HEK293T (cell line): Measurements from ENCODE around the gene HIPK1.
A peak's percentile ranks its signal among the peaks of the same experiment; 100 is the strongest.
"Not testable (repeated sequence)": the region's sequence is repeated elsewhere in the genome, so short reads cannot be mapped to it uniquely, and the experiment has no call there.

Experiments
- CTCF ChIA-PET: fragments of 350-600 bp; formaldehyde crosslinking; extraction: SDS; loops from one replicate; lab custom pipeline; 2021; ENCODE audit warnings: antibody characterized with exemption, inconsistent platforms; lab: Yijun Ruan, JAX
- POLR2A ChIA-PET: fragments of 350-600 bp; formaldehyde crosslinking; extraction: SDS; loops from one replicate; lab custom pipeline; 2020; ENCODE audit warnings: antibody characterized with exemption, inconsistent platforms; lab: Yijun Ruan, JAX
- DNase-seq: peaks from one replicate; pipeline ENCODE4 v3.0.0; 2012; ENCODE audit warnings: mixed read lengths; ENCODE audit errors: extremely low spot score
- ARNT ChIP-seq: fragments of 450-650 bp; IDR thresholded peaks from 2 replicates; pipeline ENCODE4 v1.6.1; 2017; ENCODE audit warnings: mild to moderate bottlenecking
- BHLHE40 ChIP-seq: fragments of 450-650 bp; IDR thresholded peaks from 2 replicates; pipeline ENCODE4 v1.6.1; 2016; ENCODE audit warnings: mild to moderate bottlenecking, moderate library complexity, borderline replicate concordance
- CTBP1 ChIP-seq: fragments of 450-650 bp; IDR thresholded peaks from 2 replicates; pipeline ENCODE4 v1.6.1; 2016; ENCODE audit warnings: borderline replicate concordance
- ELF4 ChIP-seq: fragments of 450-650 bp; IDR thresholded peaks from 2 replicates; pipeline ENCODE4 v1.6.1; 2017; ENCODE audit warnings: antibody characterized with exemption
- FOXA1 ChIP-seq: fragments of 450-650 bp; IDR thresholded peaks from 2 replicates; pipeline ENCODE4 v1.6.1; 2016; ENCODE audit warnings: mild to moderate bottlenecking
- FOXK2 ChIP-seq: fragments of 450-650 bp; IDR thresholded peaks from 2 replicates; pipeline ENCODE4 v1.6.1; 2016; ENCODE audit warnings: mild to moderate bottlenecking
- FOXM1 ChIP-seq: fragments of 450-650 bp; IDR thresholded peaks from 2 replicates; pipeline ENCODE4 v1.6.1; 2017; ENCODE audit warnings: mild to moderate bottlenecking, borderline replicate concordance
- HDGF ChIP-seq: fragments of 450-650 bp; IDR thresholded peaks from 2 replicates; pipeline ENCODE4 v1.6.1; 2017; ENCODE audit warnings: antibody characterized with exemption, borderline replicate concordance
- L3MBTL2 ChIP-seq: fragments of 450-650 bp; conservative IDR thresholded peaks from 2 replicates; pipeline ENCODE4 v1.6.1; 2016; ENCODE audit warnings: mild to moderate bottlenecking
- LEF1 ChIP-seq: fragments of 450-650 bp; IDR thresholded peaks from 2 replicates; pipeline ENCODE4 v1.6.1; 2017; ENCODE audit warnings: mild to moderate bottlenecking, borderline replicate concordance
- NFRKB ChIP-seq: fragments of 450-650 bp; IDR thresholded peaks from 2 replicates; pipeline ENCODE4 v1.6.1; 2016; ENCODE audit warnings: mild to moderate bottlenecking, moderate library complexity
- PKNOX1 ChIP-seq: fragments of 450-650 bp; IDR thresholded peaks from 2 replicates; pipeline ENCODE4 v1.6.1; 2016
- SP1 ChIP-seq: fragments of 450-650 bp; IDR thresholded peaks from 2 replicates; pipeline ENCODE4 v1.6.1; 2017
- SUZ12 ChIP-seq: fragments of 450-650 bp; IDR thresholded peaks from 2 replicates; pipeline ENCODE4 v1.6.1; 2016; ENCODE audit warnings: mild to moderate bottlenecking
- TARDBP ChIP-seq: fragments of 450-650 bp; IDR thresholded peaks from 2 replicates; pipeline ENCODE4 v1.6.1; 2016
- ZNF384 ChIP-seq: fragments of 450-650 bp; IDR thresholded peaks from 2 replicates; pipeline ENCODE4 v1.6.1; 2016

The HIPK1 gene

DNA sequence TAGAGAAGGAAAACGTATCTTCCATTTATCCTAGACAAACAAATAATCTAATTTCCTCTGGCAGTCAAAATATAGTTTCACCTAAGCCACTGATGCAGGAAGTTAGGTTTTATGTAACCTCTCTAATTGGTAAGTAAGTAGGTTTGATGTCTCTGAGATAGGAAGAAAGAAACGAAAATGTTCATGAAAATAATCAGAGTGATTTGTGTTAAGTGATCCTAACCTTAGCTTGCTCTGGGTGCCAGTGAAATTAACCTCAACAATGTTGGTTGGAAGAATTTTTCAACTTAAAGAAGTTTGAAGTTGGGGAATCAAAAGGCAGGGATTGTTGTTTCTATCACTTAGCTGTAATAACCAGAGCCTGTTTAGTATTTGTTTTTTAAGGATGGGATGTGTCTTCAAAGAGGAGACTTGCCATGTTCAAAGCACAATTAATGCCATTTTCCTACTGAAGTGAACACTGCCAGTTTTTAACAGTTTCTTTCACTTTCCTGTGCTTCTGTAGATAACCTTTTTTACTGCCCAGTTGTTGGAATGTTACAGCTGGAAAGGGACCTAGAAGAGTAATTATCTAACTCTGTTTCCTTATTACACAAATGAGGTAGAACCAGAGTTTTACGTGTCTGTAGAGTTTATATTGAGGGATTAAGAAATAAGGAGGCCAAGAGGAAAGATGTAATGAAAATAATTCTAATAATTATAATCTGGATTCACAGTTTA, 18.4 kb downstream of the HIPK1 start:
- ChIA-PET CTCF (interaction anchor here (1.2 to 2.1 kb wide), 3 partner anchors 8 to 30 kb away, joined by 3 to 5 read pairs (median 4); no protein-coding TSS in a partner anchor), POLR2A (interaction anchor here (1.3 to 1.9 kb wide), 4 partner anchors 17 to 43 kb away, joined by 3 to 12 read pairs (median 4); partner anchors contain the start of genes AP4B1 and HIPK1)
- no peak for TF ChIP-seq CTBP1
- no peak for TF ChIP-seq SUZ12
- TF ChIP-seq HDGF: no peak
- no peak for TF ChIP-seq FOXA1
- TF ChIP-seq L3MBTL2: no peak
- TF ChIP-seq ELF4: no peak
- TF ChIP-seq ARNT: no peak
- TF ChIP-seq FOXM1: no peak
- no peak for TF ChIP-seq ZNF384
- TF ChIP-seq LEF1: no peak
- no peak for TF ChIP-seq PKNOX1
- TF ChIP-seq FOXK2: no peak
- TF ChIP-seq TARDBP: no peak
- TF ChIP-seq NFRKB: no peak
- TF ChIP-seq BHLHE40: no peak
- no peak for TF ChIP-seq SP1
- DNase-seq: no peak

DNA sequence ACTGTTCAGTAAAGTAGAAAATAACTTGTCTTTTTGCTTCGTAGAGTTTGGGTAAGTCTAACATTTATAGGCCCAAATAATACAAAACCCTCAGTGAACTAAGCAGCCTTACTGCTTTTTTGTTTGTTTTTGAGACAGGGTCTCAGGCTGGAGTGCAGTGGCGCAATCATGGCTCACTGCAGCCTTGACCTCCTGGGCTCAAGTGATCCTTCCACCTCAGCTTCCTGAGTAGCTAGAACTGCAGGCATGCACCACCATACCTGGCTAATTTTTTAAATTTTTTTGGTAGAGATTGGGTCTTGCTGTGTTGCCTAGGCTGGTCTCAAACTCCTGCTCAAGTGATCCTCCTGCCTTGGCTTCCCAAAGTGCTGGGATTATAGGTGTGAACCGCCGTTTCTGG, 19.0 kb downstream of the HIPK1 start:
- DNase-seq, POLR2A ChIA-PET: not testable (repeated sequence)
- CTCF ChIA-PET: interaction anchor here (0.6 to 1.2 kb wide), 2 partner anchors 14 to 17 kb away, joined by 3 read pairs; no protein-coding TSS in a partner anchor

DNA sequence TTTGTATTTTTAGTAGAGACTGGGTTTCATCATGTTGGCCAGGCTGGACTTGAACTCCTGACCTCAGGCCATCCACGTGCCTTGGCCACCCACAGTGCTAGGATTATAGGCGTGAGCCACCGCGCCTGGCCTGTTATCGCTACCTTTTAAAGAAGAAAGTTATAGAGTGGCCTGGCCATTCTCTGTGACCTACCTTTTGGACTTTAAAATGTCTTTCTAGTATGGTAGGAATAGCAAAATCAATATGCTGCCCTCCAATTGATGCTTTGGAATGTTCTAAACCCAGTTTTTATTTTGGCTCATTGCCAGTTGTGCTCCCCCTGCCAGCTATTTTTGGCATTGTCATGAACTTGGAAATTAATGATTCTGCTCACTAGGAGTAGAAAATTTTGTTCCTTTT, 19.9 kb downstream of the HIPK1 start:
- ChIA-PET CTCF (interaction anchor here (0.6 to 1.2 kb wide), 3 partner anchors 9 to 18 kb away, joined by 3 read pairs; no protein-coding TSS in a partner anchor), POLR2A (interaction anchor here (1.2 kb wide), 1 partner anchor 18 kb away, joined by 3 read pairs; no protein-coding TSS in a partner anchor)
- no peak for TF ChIP-seq ZNF384
- no peak for TF ChIP-seq NFRKB
- TF ChIP-seq SUZ12: no peak
- no peak for TF ChIP-seq FOXK2
- no peak for TF ChIP-seq ARNT
- no peak for TF ChIP-seq L3MBTL2
- TF ChIP-seq FOXA1: no peak
- no peak for TF ChIP-seq LEF1
- no peak for TF ChIP-seq PKNOX1
- TF ChIP-seq BHLHE40: no peak
- no peak for TF ChIP-seq ELF4
- no peak for TF ChIP-seq TARDBP
- TF ChIP-seq CTBP1: no peak
- TF ChIP-seq FOXM1: no peak
- TF ChIP-seq HDGF: no peak
- peak; percentile 38 for DNase-seq

GRCh38 chr1:113950908-113951307, 21.8 kb downstream of the HIPK1 start:
- no peak for DNase-seq
- POLR2A ChIA-PET: no interaction called here
- CTCF ChIA-PET: no interaction called here
- TF ChIP-seq ARNT: no peak
- TF ChIP-seq PKNOX1: no peak
- TF ChIP-seq NFRKB: no peak
- no peak for TF ChIP-seq ELF4
- TF ChIP-seq BHLHE40: no peak
- TF ChIP-seq CTBP1: no peak
- TF ChIP-seq L3MBTL2: no peak
- no peak for TF ChIP-seq HDGF
- no peak for TF ChIP-seq SUZ12
- TF ChIP-seq SP1: no peak

- TF ChIP-seq FOXM1 (no peak), FOXK2 (no peak), ZNF384 (peak; percentile 66; the same call in 1 of the 2 replicates), PKNOX1 (peak; percentile 50), TARDBP (no peak), FOXA1 (no peak), CTBP1 (no peak), HDGF (no peak), ELF4 (no peak), LEF1 (no peak), L3MBTL2 (no peak), SUZ12 (no peak), SP1 (no peak), BHLHE40 (no peak), NFRKB (no peak)
- ChIA-PET CTCF (no interaction called here), POLR2A (no interaction called here)
- no peak for DNase-seq
These were observed 22.6 kb downstream of the HIPK1 start for GRCh38 chr1:113951719-113952118.
